CD4-positive, CD25-positive, alpha-beta regulatory T cell (primary cell): Measurements from ENCODE around the gene RPH3AL. TPM values are rescaled to one million over a fixed set of nuclear protein-coding genes. Genes with fewer than 3 reads are reported as not detected.
"Not testable (repeated sequence)": the region's sequence is repeated elsewhere in the genome, so short reads cannot be mapped to it uniquely, and the experiment has no call there.

ENCODE experiments used
- ATAC-seq, 2 donors: fragments of 150-1000 bp; cut with Tn5 transposase; one replicate each; pipeline ENCODE4 v1.10.0; 2021; ENCODE audit warnings: low read depth in 2 of 2, moderate number of reproducible peaks in 2 of 2, moderate library complexity in 1 of 2
- DNase-seq, 3 donors: peaks; one replicate each; pipeline versions ENCODE4 v3.0.0 to v3.0.0-alpha.2; 2012 to 2022; ENCODE audit warnings: mixed read lengths in 1 of 3
- H3K27ac ChIP-seq: one replicate; pipeline ENCODE4 v1.7.0; 2013; ENCODE audit warnings: mild to moderate bottlenecking, low read length; ENCODE audit not compliant: insufficient read depth, poor library complexity, severe bottlenecking
- H3K27me3 ChIP-seq: one replicate; pipeline ENCODE4 v1.7.0; 2013; ENCODE audit warnings: low read length; ENCODE audit not compliant: control insufficient read depth, insufficient read depth
- H3K36me3 ChIP-seq: one replicate; pipeline ENCODE4 v1.7.0; 2013; ENCODE audit warnings: mild to moderate bottlenecking, low read length, moderate library complexity; ENCODE audit not compliant: control insufficient read depth, insufficient read depth
- H3K4me1 ChIP-seq: 2 replicates; pipeline ENCODE4 v1.7.0; 2013; ENCODE audit warnings: mild to moderate bottlenecking, low read length; ENCODE audit not compliant: insufficient read depth, control insufficient read depth, poor library complexity, severe bottlenecking
- H3K4me3 ChIP-seq: one replicate; pipeline ENCODE4 v1.7.0; 2013; ENCODE audit warnings: low read depth, mild to moderate bottlenecking, low read length, moderate library complexity
- H3K9me3 ChIP-seq, 2 experiments: 1 replicate in 1 of 2; 2 replicates in 1 of 2; pipeline ENCODE4 v1.7.0; 2013; ENCODE audit warnings: low read length in 2 of 2, mild to moderate bottlenecking in 1 of 2, moderate library complexity in 1 of 2; ENCODE audit not compliant: control insufficient read depth in 2 of 2
- H3K27ac Mint-ChIP-seq, 3 donors: one replicate each; pipeline ENCODE4 v1.8.0; 2020 to 2022; ENCODE audit warnings: mild to moderate bottlenecking in 3 of 3, mixed read lengths in 3 of 3, moderate library complexity in 2 of 3
- H3K27me3 Mint-ChIP-seq: one replicate; pipeline ENCODE4 v1.8.0; 2022; ENCODE audit warnings: mild to moderate bottlenecking, mixed read lengths
- H3K36me3 Mint-ChIP-seq: one replicate; pipeline ENCODE4 v1.8.0; 2020; ENCODE audit warnings: mixed read lengths
- H3K4me1 Mint-ChIP-seq, 4 donors: one replicate each; pipeline ENCODE4 v1.8.0; 2020 to 2022; ENCODE audit warnings: mixed read lengths in 4 of 4, mild to moderate bottlenecking in 1 of 4
- H3K4me3 Mint-ChIP-seq, 4 donors: one replicate each; pipeline ENCODE4 v1.8.0; 2020 to 2022; ENCODE audit warnings: mild to moderate bottlenecking in 4 of 4, mixed read lengths in 4 of 4, moderate library complexity in 3 of 4
- H3K9me3 Mint-ChIP-seq, 7 donors: one replicate each; pipeline ENCODE4 v1.8.0; 2020 to 2022; ENCODE audit warnings: mixed read lengths in 7 of 7, mild to moderate bottlenecking in 3 of 7, moderate library complexity in 2 of 7
- polyA plus RNA-seq, 4 donors: library from polyadenylated mRNA; unstranded; fragments of 300-500 nt; fragmentation: Illumina TruSeq; gene quantifications; one replicate each; pipeline ENCODE4 v1.2.3, GENCODE V29; 2021
- total RNA-seq: library from RNA; stranded (reverse); gene quantifications from one replicate; pipeline ENCODE4 v1.2.3, GENCODE V29; 2022

The RPH3AL gene
- total and polyA plus RNA-seq, 5 donors from 2014 or later = 0.65 to 5.6 (median 3.0) TPM

- no peaks in the 10 kb centered on the region for H3K4me1 Mint-ChIP-seq
- H3K27ac ChIP-seq = no peak overlapping the region
- ATAC-seq (no peak), DNase-seq (no peak)
- H3K9me3 Mint-ChIP-seq = peaks cover 0 to 2% (median 0%) of the 10 kb centered on the region in 7 donors
- no peak overlapping the region for H3K4me3 ChIP-seq
- no peaks in the 10 kb centered on the region for H3K27me3 Mint-ChIP-seq
- H3K4me3 Mint-ChIP-seq = no peak overlapping the region
- no peaks in the 10 kb centered on the region for H3K36me3 Mint-ChIP-seq
- no peaks in the 10 kb centered on the region for H3K27me3 ChIP-seq
- no peaks in the 10 kb centered on the region for H3K9me3 ChIP-seq
- H3K27ac Mint-ChIP-seq = no peak overlapping the region
- no peaks in the 10 kb centered on the region for H3K36me3 ChIP-seq
- H3K4me1 ChIP-seq = no peaks in the 10 kb centered on the region
Observed at GRCh38 chr17:226108-227077, 126.2 kb downstream of the RPH3AL start.

- DNase-seq (no peak), ATAC-seq (no peak)
- Mint-ChIP-seq H3K27me3 (no peaks in the 10 kb centered on the region), H3K36me3 (no peaks in the 10 kb centered on the region), H3K4me1 (no peaks in the 10 kb centered on the region), H3K9me3 (peaks cover 0 to 2% (median 0%) of the 10 kb centered on the region in 7 donors), H3K27ac (peak overlapping the region in 1 of 3 donors; percentile 1), H3K4me3 (no peak overlapping the region)
- H3K36me3 ChIP-seq = no peaks in the 10 kb centered on the region
- H3K4me3 ChIP-seq = no peak overlapping the region
- no peaks in the 10 kb centered on the region for H3K9me3 ChIP-seq
- H3K27ac ChIP-seq = no peak overlapping the region
- no peaks in the 10 kb centered on the region for H3K27me3 ChIP-seq
- H3K4me1 ChIP-seq = no peaks in the 10 kb centered on the region
Observed at GRCh38 chr17:225551-225950, 127.1 kb downstream of the RPH3AL start.

- not testable (repeated sequence) for H3K4me3 ChIP-seq, H3K4me3 Mint-ChIP-seq, H3K4me1 ChIP-seq, H3K27ac Mint-ChIP-seq, H3K36me3 ChIP-seq, H3K4me1 Mint-ChIP-seq, ATAC-seq, H3K9me3 ChIP-seq, H3K36me3 Mint-ChIP-seq, H3K9me3 Mint-ChIP-seq, H3K27ac ChIP-seq, DNase-seq, H3K27me3 ChIP-seq, H3K27me3 Mint-ChIP-seq
Observed at GRCh38 chr17:224576-224975, 128.0 kb downstream of the RPH3AL start.

- Histone ChIP-seq H3K4me3 (no peak overlapping the region), H3K27ac (no peak overlapping the region), H3K27me3 (no peaks in the 10 kb centered on the region), H3K36me3 (no peaks in the 10 kb centered on the region), H3K4me1 (no peaks in the 10 kb centered on the region), H3K9me3 (no peaks in the 10 kb centered on the region)
- Mint-ChIP-seq H3K9me3 (peaks cover 0 to 2% (median 0%) of the 10 kb centered on the region in 7 donors), H3K27ac (no peak overlapping the region), H3K27me3 (no peaks in the 10 kb centered on the region), H3K4me1 (no peaks in the 10 kb centered on the region), H3K4me3 (no peak overlapping the region), H3K36me3 (no peaks in the 10 kb centered on the region)
- no peak for DNase-seq
- no peak for ATAC-seq
Observed at GRCh38 chr17:223723-224471, 128.7 kb downstream of the RPH3AL start.

- Mint-ChIP-seq H3K27ac (no peak overlapping the region), H3K4me3 (no peak overlapping the region), H3K27me3 (no peaks in the 10 kb centered on the region), H3K36me3 (no peaks in the 10 kb centered on the region), H3K4me1 (no peaks in the 10 kb centered on the region), H3K9me3 (peaks cover 0 to 2% (median 0%) of the 10 kb centered on the region in 7 donors)
- H3K27ac ChIP-seq = no peak overlapping the region
- no peak overlapping the region for H3K4me3 ChIP-seq
- DNase-seq = no peak
- H3K9me3 ChIP-seq = no peaks in the 10 kb centered on the region
- H3K27me3 ChIP-seq = no peaks in the 10 kb centered on the region
- ATAC-seq = no peak
- H3K4me1 ChIP-seq = no peaks in the 10 kb centered on the region
- H3K36me3 ChIP-seq = no peaks in the 10 kb centered on the region
Observed at GRCh38 chr17:222172-222571, 130.4 kb downstream of the RPH3AL start.

GRCh38 chr17:219696-220095, 132.9 kb downstream of the RPH3AL start:
- Mint-ChIP-seq H3K27ac (no peak overlapping the region), H3K4me3 (no peak overlapping the region), H3K27me3 (no peaks in the 10 kb centered on the region), H3K9me3 (peaks cover 0 to 2% (median 0%) of the 10 kb centered on the region in 7 donors), H3K36me3 (peaks cover 3% of the 10 kb centered on the region), H3K4me1 (peaks cover 0 to 9% (median 0%) of the 10 kb centered on the region in 4 donors)
- Histone ChIP-seq H3K27me3 (no peaks in the 10 kb centered on the region), H3K36me3 (no peaks in the 10 kb centered on the region), H3K9me3 (no peaks in the 10 kb centered on the region), H3K4me1 (no peaks in the 10 kb centered on the region), H3K27ac (no peak overlapping the region), H3K4me3 (no peak overlapping the region)
- ATAC-seq = no peak
- DNase-seq = no peak

- DNase-seq (no peak), ATAC-seq (no peak)
- Mint-ChIP-seq H3K27me3 (no peaks in the 10 kb centered on the region), H3K4me1 (peaks cover 0 to 9% (median 0%) of the 10 kb centered on the region in 4 donors), H3K27ac (peak overlapping the region in 1 of 3 donors; percentile 9), H3K36me3 (peaks cover 3% of the 10 kb centered on the region), H3K4me3 (no peak overlapping the region), H3K9me3 (peaks cover 0 to 2% (median 0%) of the 10 kb centered on the region in 7 donors)
- Histone ChIP-seq H3K36me3 (no peaks in the 10 kb centered on the region), H3K9me3 (no peaks in the 10 kb centered on the region), H3K4me3 (no peak overlapping the region), H3K4me1 (no peaks in the 10 kb centered on the region), H3K27ac (no peak overlapping the region), H3K27me3 (no peaks in the 10 kb centered on the region)
Observed at GRCh38 chr17:218432-219110, 134.0 kb downstream of the RPH3AL start.
